Measurements from ENCODE around the gene NME8. TPM values are rescaled to one million over a fixed set of nuclear protein-coding genes. Genes with fewer than 3 reads are reported as not detected.

NME8 gene
- total RNA-seq, 1 donor from 2014 or later: not detected

DNA sequence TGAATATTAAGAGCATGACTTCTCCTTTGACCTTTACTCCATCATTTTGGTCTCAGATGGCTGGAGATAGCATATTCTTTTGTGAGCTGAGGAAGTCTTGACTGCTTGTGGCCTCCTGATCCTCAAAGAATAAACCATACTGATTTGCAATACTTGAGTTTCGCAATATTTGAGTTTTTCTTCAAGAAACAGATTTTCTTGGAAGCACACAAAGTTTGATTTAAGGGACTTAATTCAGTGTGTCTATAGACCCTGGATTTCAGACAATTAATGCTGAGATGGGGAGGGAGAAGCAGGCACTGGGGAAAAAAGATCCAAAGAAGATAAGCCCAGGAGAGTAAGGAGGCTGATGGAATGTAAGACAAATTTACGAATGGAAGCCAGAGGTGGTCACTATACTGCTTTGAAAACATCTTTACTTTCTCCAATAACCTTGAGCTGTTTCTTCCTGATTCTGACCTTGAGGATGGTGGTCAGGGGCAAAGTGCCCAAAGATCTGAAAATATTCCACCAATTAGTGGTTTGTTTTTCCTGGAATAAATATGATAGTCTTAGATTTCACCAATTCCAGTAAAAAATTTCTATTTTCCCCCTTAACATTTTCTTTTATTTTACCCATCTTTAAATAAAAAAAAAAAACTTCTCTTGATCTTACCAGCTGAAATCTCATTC is 79.5 kb downstream of the NME8 start:
- H3K27ac ChIP-seq: no peak overlapping the region

GRCh38 chr7:37928878-37929277 is 80.5 kb downstream of the NME8 start:
- no peaks in the 10 kb centered on the region for H3K36me3 ChIP-seq
- no peak for ATAC-seq
- peaks cover 3% of the 10 kb centered on the region for H3K9me3 ChIP-seq
- H3K27ac ChIP-seq: peak overlapping the region; percentile 3
- peaks cover 11% of the 10 kb centered on the region for H3K4me1 ChIP-seq
- TF ChIP-seq, protein P1, sequence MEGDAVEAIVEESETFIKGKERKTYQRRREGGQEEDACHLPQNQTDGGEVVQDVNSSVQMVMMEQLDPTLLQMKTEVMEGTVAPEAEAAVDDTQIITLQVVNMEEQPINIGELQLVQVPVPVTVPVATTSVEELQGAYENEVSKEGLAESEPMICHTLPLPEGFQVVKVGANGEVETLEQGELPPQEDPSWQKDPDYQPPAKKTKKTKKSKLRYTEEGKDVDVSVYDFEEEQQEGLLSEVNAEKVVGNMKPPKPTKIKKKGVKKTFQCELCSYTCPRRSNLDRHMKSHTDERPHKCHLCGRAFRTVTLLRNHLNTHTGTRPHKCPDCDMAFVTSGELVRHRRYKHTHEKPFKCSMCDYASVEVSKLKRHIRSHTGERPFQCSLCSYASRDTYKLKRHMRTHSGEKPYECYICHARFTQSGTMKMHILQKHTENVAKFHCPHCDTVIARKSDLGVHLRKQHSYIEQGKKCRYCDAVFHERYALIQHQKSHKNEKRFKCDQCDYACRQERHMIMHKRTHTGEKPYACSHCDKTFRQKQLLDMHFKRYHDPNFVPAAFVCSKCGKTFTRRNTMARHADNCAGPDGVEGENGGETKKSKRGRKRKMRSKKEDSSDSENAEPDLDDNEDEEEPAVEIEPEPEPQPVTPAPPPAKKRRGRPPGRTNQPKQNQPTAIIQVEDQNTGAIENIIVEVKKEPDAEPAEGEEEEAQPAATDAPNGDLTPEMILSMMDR (IDR thresholded peaks at IDR 0.05): no peak
- no peak overlapping the region for H3K4me3 ChIP-seq
- no peak for DNase-seq
- intact Hi-C loops (cut with DNase I): no loop called here
- no peaks in the 10 kb centered on the region for H3K27me3 ChIP-seq (ENCODE audit: low read depth)

More for the DNA sequence above, 79.5 kb downstream of the NME8 start:
- ATAC-seq: no peak
- no peak for DNase-seq
- intact Hi-C loops (cut with DNase I): no loop called here
- TF ChIP-seq, protein P1 (IDR thresholded peaks at IDR 0.05): no peak
- Histone ChIP-seq H3K4me1 (peaks cover 11% of the 10 kb centered on the region), H3K4me3 (no peak overlapping the region), H3K27me3 (ENCODE audit: low read depth) (no peaks in the 10 kb centered on the region), H3K9me3 (peaks cover 3% of the 10 kb centered on the region), H3K36me3 (no peaks in the 10 kb centered on the region)

DNA sequence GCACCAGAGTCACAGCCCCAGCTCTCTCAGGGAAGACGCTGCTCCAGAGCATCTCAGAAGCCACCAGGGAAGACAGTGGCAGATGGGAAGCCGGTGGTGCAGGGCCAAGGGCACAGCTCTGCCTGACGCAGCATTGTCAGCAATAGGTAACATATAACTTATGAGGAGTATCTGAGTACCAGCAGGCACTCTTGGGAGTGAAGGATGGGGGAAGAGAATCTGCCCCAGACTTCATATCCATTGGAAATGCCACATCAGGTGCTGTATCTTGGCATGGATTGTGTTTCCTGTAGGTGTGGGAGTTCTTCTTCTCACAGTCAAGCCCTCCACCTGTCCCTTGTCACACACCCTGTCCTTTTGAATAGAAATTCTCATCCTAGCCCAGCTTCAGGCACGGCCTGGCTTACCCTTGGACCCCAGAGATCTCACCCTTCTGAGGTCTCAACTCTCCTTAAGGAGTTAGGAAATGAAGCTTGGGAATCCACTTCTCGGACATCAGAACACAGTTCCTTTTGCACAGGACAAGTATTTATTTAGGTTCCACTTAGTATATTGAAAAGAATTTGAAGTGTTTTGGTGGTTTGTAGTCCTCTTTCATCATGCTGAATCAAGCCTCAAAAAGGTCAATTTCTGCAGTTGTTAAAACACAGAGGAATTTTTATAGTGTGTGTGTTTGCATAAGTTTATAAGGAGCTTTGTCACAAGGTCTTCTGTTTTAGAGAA is 82.0 kb downstream of the NME8 start:
- intact Hi-C loops (cut with DNase I): no loop called here
- ATAC-seq (peak; percentile 84 to 91), DNase-seq (no peak)
- Histone ChIP-seq H3K36me3 (no peaks in the 10 kb centered on the region), H3K4me3 (no peak overlapping the region), H3K27ac (peak overlapping the region; percentile 53), H3K27me3 (ENCODE audit: low read depth) (no peaks in the 10 kb centered on the region), H3K9me3 (peaks cover 3% of the 10 kb centered on the region), H3K4me1 (peaks cover 11% of the 10 kb centered on the region)
- TF ChIP-seq, protein P1 (IDR thresholded peaks at IDR 0.05): no peak

- H3K4me1 ChIP-seq: peaks cover 7% of the 10 kb centered on the region
- H3K27ac ChIP-seq: no peak overlapping the region
- ATAC-seq (no peak), DNase-seq (no peak)
- intact Hi-C loops (cut with DNase I): no loop called here
- no peak overlapping the region for H3K4me3 ChIP-seq
- H3K36me3 ChIP-seq: no peaks in the 10 kb centered on the region
- no peaks in the 10 kb centered on the region for H3K27me3 ChIP-seq (ENCODE audit: low read depth)
- TF ChIP-seq, protein P1 (IDR thresholded peaks at IDR 0.05): no peak
- H3K9me3 ChIP-seq: no peaks in the 10 kb centered on the region
These were observed 84.1 kb downstream of the NME8 start for GRCh38 chr7:37932543-37932942.

DNA sequence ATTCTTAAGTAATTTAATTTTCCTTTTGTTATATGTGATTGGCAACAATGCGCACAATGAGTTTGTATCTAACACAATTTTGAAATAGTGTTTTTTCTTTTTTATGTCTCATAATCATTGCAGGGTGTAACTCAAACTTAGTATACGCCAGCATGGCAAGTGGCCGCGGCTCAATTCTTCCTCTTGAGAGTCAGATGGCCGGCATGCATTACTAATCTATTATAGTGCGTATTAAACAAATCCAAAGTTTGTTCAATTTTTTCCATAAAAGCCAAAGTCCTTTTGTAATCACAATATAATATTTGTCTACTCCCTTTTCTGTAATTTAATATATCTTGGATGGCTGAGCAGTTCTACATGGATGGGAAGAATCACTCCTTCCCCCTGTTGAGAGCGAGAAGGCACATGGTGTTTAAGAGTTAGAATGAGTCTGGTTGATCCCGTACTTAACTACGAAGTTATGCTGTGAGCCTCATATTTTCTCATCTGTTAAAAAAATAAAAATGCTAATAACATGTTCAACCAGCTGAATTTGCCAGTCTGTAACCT is 84.7 kb downstream of the NME8 start:
- TF ChIP-seq, protein P1 (IDR thresholded peaks at IDR 0.05): no peak
- no peaks in the 10 kb centered on the region for H3K36me3 ChIP-seq
- no peaks in the 10 kb centered on the region for H3K27me3 ChIP-seq (ENCODE audit: low read depth)
- DNase-seq: no peak
- H3K4me1 ChIP-seq: peaks cover 1% of the 10 kb centered on the region
- ATAC-seq: no peak
- no peak overlapping the region for H3K4me3 ChIP-seq
- peaks cover under 1% of the 10 kb centered on the region for H3K9me3 ChIP-seq
- no peak overlapping the region for H3K27ac ChIP-seq
- intact Hi-C loops (cut with DNase I): no loop called here

Measured in lower lobe of right lung (tissue), 2 donors.